Measurements from ENCODE around the gene L1CAM.

The L1CAM gene

GRCh38 chrX:153920546-153920945 is 34.6 kb upstream of the L1CAM start:
- TF ChIP-seq POLR2AphosphoS5 (IDR thresholded peaks at IDR 0.05; ENCODE audit: borderline replicate concordance, low read depth, low read length) (no peak), EZH2 (IDR thresholded peaks at IDR 0.05) (no peak), FOXP2 (optimal IDR thresholded peaks at IDR 0.05; ENCODE audit: control extremely low read depth, extremely low read length, insufficient read depth) (no peak)
- no peaks in the 10 kb centered on the region for H3K9me3 ChIP-seq (ENCODE audit: low read depth, low read length)
- H3K4me3 ChIP-seq, result no peak overlapping the region
- DNase-seq (ENCODE audit: low read depth, low spot score), result no peak
- no peak overlapping the region for H3K9ac ChIP-seq (ENCODE audit: insufficient read length)
- no peak overlapping the region for H3K27ac ChIP-seq
- no peaks in the 10 kb centered on the region for H3K36me3 ChIP-seq (ENCODE audit: insufficient read depth, low read length)

GRCh38 chrX:153919281-153919680 is 33.3 kb upstream of the L1CAM start:
- no peak overlapping the region for H3K9ac ChIP-seq (ENCODE audit: insufficient read length)
- H3K36me3 ChIP-seq (ENCODE audit: insufficient read depth, low read length), result no peaks in the 10 kb centered on the region
- H3K27ac ChIP-seq, result no peak overlapping the region
- TF ChIP-seq FOXP2 (optimal IDR thresholded peaks at IDR 0.05; ENCODE audit: control extremely low read depth, extremely low read length, insufficient read depth) (no peak), EZH2 (IDR thresholded peaks at IDR 0.05) (no peak), POLR2AphosphoS5 (IDR thresholded peaks at IDR 0.05; ENCODE audit: borderline replicate concordance, low read depth, low read length) (no peak)
- no peaks in the 10 kb centered on the region for H3K9me3 ChIP-seq (ENCODE audit: low read depth, low read length)
- no peak overlapping the region for H3K4me3 ChIP-seq
- no peak for DNase-seq (ENCODE audit: low read depth, low spot score)

- Histone ChIP-seq H3K27ac (no peak overlapping the region), H3K4me3 (no peak overlapping the region), H3K9ac (ENCODE audit: insufficient read length) (no peak overlapping the region), H3K9me3 (ENCODE audit: low read depth, low read length) (no peaks in the 10 kb centered on the region), H3K36me3 (ENCODE audit: insufficient read depth, low read length) (no peaks in the 10 kb centered on the region)
- TF ChIP-seq FOXP2 (optimal IDR thresholded peaks at IDR 0.05; ENCODE audit: control extremely low read depth, extremely low read length, insufficient read depth) (no peak), POLR2AphosphoS5 (IDR thresholded peaks at IDR 0.05; ENCODE audit: borderline replicate concordance, low read depth, low read length) (no peak), EZH2 (IDR thresholded peaks at IDR 0.05) (no peak)
- DNase-seq (ENCODE audit: low read depth, low spot score), result no peak
These were observed 31.9 kb upstream of the L1CAM start for GRCh38 chrX:153917869-153918268.

GRCh38 chrX:153913701-153914100 is 27.7 kb upstream of the L1CAM start:
- Histone ChIP-seq H3K9ac (ENCODE audit: insufficient read length) (no peak overlapping the region), H3K36me3 (ENCODE audit: insufficient read depth, low read length) (no peaks in the 10 kb centered on the region), H3K9me3 (ENCODE audit: low read depth, low read length) (no peaks in the 10 kb centered on the region), H3K4me3 (no peak overlapping the region), H3K27ac (no peak overlapping the region)
- DNase-seq (ENCODE audit: low read depth, low spot score), result no peak
- TF ChIP-seq FOXP2 (optimal IDR thresholded peaks at IDR 0.05; ENCODE audit: control extremely low read depth, extremely low read length, insufficient read depth), result no peak

- no peak overlapping the region for H3K27ac ChIP-seq
- H3K9ac ChIP-seq (ENCODE audit: insufficient read length), result no peak overlapping the region
- H3K9me3 ChIP-seq (ENCODE audit: low read depth, low read length), result no peaks in the 10 kb centered on the region
- no peaks in the 10 kb centered on the region for H3K36me3 ChIP-seq (ENCODE audit: insufficient read depth, low read length)
- no peak overlapping the region for H3K4me3 ChIP-seq
- TF ChIP-seq FOXP2 (optimal IDR thresholded peaks at IDR 0.05; ENCODE audit: control extremely low read depth, extremely low read length, insufficient read depth) (no peak), EZH2 (IDR thresholded peaks at IDR 0.05) (no peak), POLR2AphosphoS5 (IDR thresholded peaks at IDR 0.05; ENCODE audit: borderline replicate concordance, low read depth, low read length) (no peak)
- no peak for DNase-seq (ENCODE audit: low read depth, low spot score)
These were observed 27.2 kb upstream of the L1CAM start for GRCh38 chrX:153913211-153913610.

- Histone ChIP-seq H3K4me3 (no peak overlapping the region), H3K36me3 (ENCODE audit: insufficient read depth, low read length) (no peaks in the 10 kb centered on the region), H3K9me3 (ENCODE audit: low read depth, low read length) (no peaks in the 10 kb centered on the region), H3K9ac (ENCODE audit: insufficient read length) (no peak overlapping the region), H3K27ac (no peak overlapping the region)
- TF ChIP-seq EZH2 (IDR thresholded peaks at IDR 0.05) (no peak), FOXP2 (optimal IDR thresholded peaks at IDR 0.05; ENCODE audit: control extremely low read depth, extremely low read length, insufficient read depth) (no peak), POLR2AphosphoS5 (IDR thresholded peaks at IDR 0.05; ENCODE audit: borderline replicate concordance, low read depth, low read length) (no peak)
- DNase-seq (ENCODE audit: low read depth, low spot score), result no peak
These were observed 25.8 kb upstream of the L1CAM start for GRCh38 chrX:153911798-153912197.

- no peak overlapping the region for H3K27ac ChIP-seq
- no peak for DNase-seq (ENCODE audit: low read depth, low spot score)
- H3K9ac ChIP-seq (ENCODE audit: insufficient read length), result no peak overlapping the region
- TF ChIP-seq FOXP2 (optimal IDR thresholded peaks at IDR 0.05; ENCODE audit: control extremely low read depth, extremely low read length, insufficient read depth) (no peak), POLR2AphosphoS5 (IDR thresholded peaks at IDR 0.05; ENCODE audit: borderline replicate concordance, low read depth, low read length) (no peak), EZH2 (IDR thresholded peaks at IDR 0.05) (no peak)
- no peaks in the 10 kb centered on the region for H3K9me3 ChIP-seq (ENCODE audit: low read depth, low read length)
- H3K4me3 ChIP-seq, result no peak overlapping the region
- H3K36me3 ChIP-seq (ENCODE audit: insufficient read depth, low read length), result no peaks in the 10 kb centered on the region
These were observed 24.5 kb upstream of the L1CAM start for GRCh38 chrX:153910446-153910845.

GRCh38 chrX:153909980-153910360 is 24.0 kb upstream of the L1CAM start:
- TF ChIP-seq POLR2AphosphoS5 (IDR thresholded peaks at IDR 0.05; ENCODE audit: borderline replicate concordance, low read depth, low read length) (no peak), EZH2 (IDR thresholded peaks at IDR 0.05) (no peak), FOXP2 (optimal IDR thresholded peaks at IDR 0.05; ENCODE audit: control extremely low read depth, extremely low read length, insufficient read depth) (no peak)
- H3K36me3 ChIP-seq (ENCODE audit: insufficient read depth, low read length), result no peaks in the 10 kb centered on the region

More at GRCh38 chrX:153909980-153910360, 24.0 kb upstream of the L1CAM start:
- Histone ChIP-seq H3K9ac (ENCODE audit: insufficient read length) (no peak overlapping the region), H3K9me3 (ENCODE audit: low read depth, low read length) (no peaks in the 10 kb centered on the region), H3K4me3 (no peak overlapping the region), H3K27ac (no peak overlapping the region)
- DNase-seq (ENCODE audit: low read depth, low spot score), result no peak

Data from SK-N-MC (cell line).